ENCODE measurements around the gene THSD7A.

- no peak for TF ChIP-seq ZFP1 (CRISPR knock-in tag; IDR thresholded peaks at IDR 0.05)
- no peak for TF ChIP-seq HNF4A (CRISPR knock-in tag; IDR thresholded peaks at IDR 0.05)
- no peak for TF ChIP-seq NCOA2 (CRISPR knock-in tag; IDR thresholded peaks at IDR 0.05)
- no peak for TF ChIP-seq POLR2AphosphoS5 (IDR thresholded peaks at IDR 0.05; ENCODE audit: low read depth, low read length)
- TF ChIP-seq, protein P1, sequence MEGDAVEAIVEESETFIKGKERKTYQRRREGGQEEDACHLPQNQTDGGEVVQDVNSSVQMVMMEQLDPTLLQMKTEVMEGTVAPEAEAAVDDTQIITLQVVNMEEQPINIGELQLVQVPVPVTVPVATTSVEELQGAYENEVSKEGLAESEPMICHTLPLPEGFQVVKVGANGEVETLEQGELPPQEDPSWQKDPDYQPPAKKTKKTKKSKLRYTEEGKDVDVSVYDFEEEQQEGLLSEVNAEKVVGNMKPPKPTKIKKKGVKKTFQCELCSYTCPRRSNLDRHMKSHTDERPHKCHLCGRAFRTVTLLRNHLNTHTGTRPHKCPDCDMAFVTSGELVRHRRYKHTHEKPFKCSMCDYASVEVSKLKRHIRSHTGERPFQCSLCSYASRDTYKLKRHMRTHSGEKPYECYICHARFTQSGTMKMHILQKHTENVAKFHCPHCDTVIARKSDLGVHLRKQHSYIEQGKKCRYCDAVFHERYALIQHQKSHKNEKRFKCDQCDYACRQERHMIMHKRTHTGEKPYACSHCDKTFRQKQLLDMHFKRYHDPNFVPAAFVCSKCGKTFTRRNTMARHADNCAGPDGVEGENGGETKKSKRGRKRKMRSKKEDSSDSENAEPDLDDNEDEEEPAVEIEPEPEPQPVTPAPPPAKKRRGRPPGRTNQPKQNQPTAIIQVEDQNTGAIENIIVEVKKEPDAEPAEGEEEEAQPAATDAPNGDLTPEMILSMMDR (CRISPR knock-in tag; IDR thresholded peaks at IDR 0.05): no peak
- TF ChIP-seq TCF12 (IDR thresholded peaks at IDR 0.05): no peak
- TF ChIP-seq TCF12 (CRISPR knock-in tag; IDR thresholded peaks at IDR 0.05): no peak
Observed at GRCh38 chr7:11328309-11328708, 503.7 kb downstream of the THSD7A start.
